Karpas-422 (cell line): Measurements from ENCODE around the gene SAPCD2. TPM values are rescaled to one million over a fixed set of nuclear protein-coding genes. Genes with fewer than 3 reads are reported as not detected.

Experiments
- DNase-seq: peaks from one replicate; pipeline ENCODE4 v3.0.0-alpha.2; 2015
- H2AFZ ChIP-seq: fragments of 200-600 bp; sonication (generic); 2 replicates; pipeline ENCODE4 v1.6.1; 2014; ENCODE audit warnings: antibody characterized with exemption, low read length, mixed read lengths
- H3K27ac ChIP-seq: fragments of 200-600 bp; sonication (generic); 2 replicates; pipeline ENCODE4 v1.5.1; 2014; ENCODE audit warnings: mild to moderate bottlenecking, low read length, moderate library complexity
- H3K27me3 ChIP-seq: fragments of 200-600 bp; sonication (generic); 2 replicates; pipeline ENCODE4 v1.6.1; 2014; ENCODE audit warnings: low read length, mixed read lengths
- H3K36me3 ChIP-seq: fragments of 200-600 bp; sonication (generic); 2 replicates; pipeline ENCODE4 v1.6.1; 2014; ENCODE audit warnings: low read length, mixed read lengths; ENCODE audit not compliant: insufficient read depth
- H3K4me1 ChIP-seq: fragments of 200-600 bp; sonication (generic); 2 replicates; pipeline ENCODE4 v1.6.1; 2014; ENCODE audit warnings: mild to moderate bottlenecking, low read length, mixed read lengths
- H3K4me2 ChIP-seq: fragments of 200-600 bp; sonication (generic); 2 replicates; pipeline ENCODE4 v1.6.1; 2014; ENCODE audit warnings: low read length, low read depth, mild to moderate bottlenecking; ENCODE audit not compliant: poor library complexity, severe bottlenecking
- H3K4me3 ChIP-seq: fragments of 200-600 bp; sonication (generic); 2 replicates; pipeline ENCODE4 v1.5.1; 2014; ENCODE audit warnings: mild to moderate bottlenecking, antibody characterized with exemption, low read length, mixed read lengths
- H3K79me2 ChIP-seq: fragments of 200-600 bp; sonication (generic); 2 replicates; pipeline ENCODE4 v1.6.1; 2014; ENCODE audit warnings: mild to moderate bottlenecking, low read length, mixed read lengths
- H3K9ac ChIP-seq: fragments of 200-600 bp; sonication (generic); 2 replicates; pipeline ENCODE4 v1.6.0; 2014; ENCODE audit warnings: low read length
- H3K9me2 ChIP-seq: fragments of 200-600 bp; sonication (generic), shearing (Covaris generic); replicated peaks from 2 replicates; pipeline ENCODE4 v1.6.0; 2014; ENCODE audit warnings: mild to moderate bottlenecking, low read length, moderate library complexity; ENCODE audit not compliant: insufficient read depth
- H3K9me3 ChIP-seq: fragments of 300-700, 200-600 bp; sonication (generic); 2 replicates; pipeline ENCODE4 v1.6.1; 2014; ENCODE audit warnings: low read length, mixed read lengths
- H4K20me1 ChIP-seq: fragments of 200-600 bp; sonication (generic); 2 replicates; pipeline ENCODE4 v1.6.1; 2014; ENCODE audit warnings: mild to moderate bottlenecking, antibody characterized with exemption, low read length, low read depth; ENCODE audit not compliant: insufficient read depth
- total RNA-seq: library from RNA; depleted of rRNA; stranded (reverse); fragments of >200 nt; shearing (Covaris generic); gene quantifications from 2 replicates; pipeline ENCODE4 v1.2.3, GENCODE V29; 2014; ENCODE audit warnings: low replicate concordance

SAPCD2 gene
- total RNA-seq, 1 experiment from 2014 or later, result 18.6 TPM

- H3K27me3 ChIP-seq, result no peaks in the 10 kb centered on the region
- no peaks in the 10 kb centered on the region for H3K9me3 ChIP-seq
- no peak overlapping the region for H2AFZ ChIP-seq
- H3K9ac ChIP-seq, result no peak overlapping the region
- H3K4me1 ChIP-seq, result peaks cover 36% of the 10 kb centered on the region
- no peaks in the 10 kb centered on the region for H3K9me2 ChIP-seq
- no peaks in the 10 kb centered on the region for H3K36me3 ChIP-seq
- no peaks in the 10 kb centered on the region; the same call in 1 of the 2 replicates for H4K20me1 ChIP-seq
- no peak for DNase-seq
- no peak overlapping the region for H3K4me3 ChIP-seq
- H3K4me2 ChIP-seq, result no peak overlapping the region
- H3K27ac ChIP-seq, result no peak overlapping the region
- H3K79me2 ChIP-seq, result no peaks in the 10 kb centered on the region
Measured at GRCh38 chr9:137030538-137031527, 39.5 kb downstream of the SAPCD2 start.

- H3K4me2 ChIP-seq, result no peak overlapping the region
- no peaks in the 10 kb centered on the region for H3K79me2 ChIP-seq
- no peak overlapping the region for H3K9ac ChIP-seq
- H3K9me2 ChIP-seq, result no peaks in the 10 kb centered on the region
- no peaks in the 10 kb centered on the region for H3K27me3 ChIP-seq
- H3K36me3 ChIP-seq, result no peaks in the 10 kb centered on the region
- no peak overlapping the region for H3K4me3 ChIP-seq
- peaks cover 44% of the 10 kb centered on the region for H3K4me1 ChIP-seq
- H3K9me3 ChIP-seq, result no peaks in the 10 kb centered on the region
- no peak overlapping the region for H2AFZ ChIP-seq
- H4K20me1 ChIP-seq, result no peaks in the 10 kb centered on the region; the same call in 1 of the 2 replicates
- no peak for DNase-seq
- H3K27ac ChIP-seq, result no peak overlapping the region
Measured at GRCh38 chr9:137030006-137030405, 40.4 kb downstream of the SAPCD2 start.

GRCh38 chr9:137029058-137029936, 41.1 kb downstream of the SAPCD2 start:
- Histone ChIP-seq H3K9me2 (no peaks in the 10 kb centered on the region), H3K4me3 (no peak overlapping the region), H3K79me2 (no peaks in the 10 kb centered on the region), H3K4me2 (no peak overlapping the region), H3K36me3 (no peaks in the 10 kb centered on the region), H3K27me3 (no peaks in the 10 kb centered on the region), H3K9ac (no peak overlapping the region), H3K9me3 (no peaks in the 10 kb centered on the region), H2AFZ (no peak overlapping the region), H4K20me1 (no peaks in the 10 kb centered on the region; the same call in 1 of the 2 replicates), H3K27ac (no peak overlapping the region), H3K4me1 (peaks cover 41% of the 10 kb centered on the region)
- peak; percentile 86 for DNase-seq

- Histone ChIP-seq H3K4me1 (peaks cover 41% of the 10 kb centered on the region), H3K4me3 (peak overlapping the region; percentile 53; the same call in 1 of the 2 replicates), H3K27ac (no peak overlapping the region)
Measured at GRCh38 chr9:137028263-137029057, 41.9 kb downstream of the SAPCD2 start.

GRCh38 chr9:137027369-137028262, 42.7 kb downstream of the SAPCD2 start, which contains the start of gene ABCA2:
ABCA2 (minus strand) TSS chr9:137028237; CDS start chr9:137028140, 97 bp downstream.
- Histone ChIP-seq H4K20me1 (no peaks in the 10 kb centered on the region; the same call in 1 of the 2 replicates), H3K4me3 (peak within 1 kb of the TSS; percentile 53; the same call in 1 of the 2 replicates), H3K9ac (peak within 1 kb of the TSS; percentile 35), H3K9me3 (no peaks in the 10 kb centered on the region), H3K4me2 (peak within 1 kb of the TSS; percentile 59), H3K27ac (no peak within 1 kb of the TSS), H3K79me2 (no peaks in the 10 kb centered on the region), H3K4me1 (peaks cover 36% of the 10 kb centered on the region), H3K9me2 (no peaks in the 10 kb centered on the region), H3K27me3 (no peaks in the 10 kb centered on the region), H2AFZ (no peak within 1 kb of the TSS), H3K36me3 (no peaks in the 10 kb centered on the region)
- DNase-seq, result no peak

More at GRCh38 chr9:137028263-137029057, 41.9 kb downstream of the SAPCD2 start:
- H3K4me2 ChIP-seq, result peak overlapping the region; percentile 59
- H2AFZ ChIP-seq, result no peak overlapping the region
- H3K36me3 ChIP-seq, result no peaks in the 10 kb centered on the region
- H3K9me3 ChIP-seq, result no peaks in the 10 kb centered on the region
- peak overlapping the region; percentile 35 for H3K9ac ChIP-seq
- H3K9me2 ChIP-seq, result no peaks in the 10 kb centered on the region
- DNase-seq, result peak; percentile 81
- H4K20me1 ChIP-seq, result no peaks in the 10 kb centered on the region; the same call in 1 of the 2 replicates
- no peaks in the 10 kb centered on the region for H3K27me3 ChIP-seq
- H3K79me2 ChIP-seq, result no peaks in the 10 kb centered on the region

- peaks cover 28% of the 10 kb centered on the region for H3K4me1 ChIP-seq
- no peak overlapping the region for H3K4me3 ChIP-seq
- no peak for DNase-seq
- no peaks in the 10 kb centered on the region; the same call in 1 of the 2 replicates for H4K20me1 ChIP-seq
- H2AFZ ChIP-seq, result no peak overlapping the region
- H3K27me3 ChIP-seq, result no peaks in the 10 kb centered on the region
- H3K79me2 ChIP-seq, result no peaks in the 10 kb centered on the region
- no peak overlapping the region for H3K27ac ChIP-seq
- H3K36me3 ChIP-seq, result no peaks in the 10 kb centered on the region
- H3K9me3 ChIP-seq, result no peaks in the 10 kb centered on the region
- H3K9ac ChIP-seq, result no peak overlapping the region
- no peaks in the 10 kb centered on the region for H3K9me2 ChIP-seq
- H3K4me2 ChIP-seq, result no peak overlapping the region
Measured at GRCh38 chr9:137026828-137027227, 43.5 kb downstream of the SAPCD2 start.

- no peaks in the 10 kb centered on the region for H3K27me3 ChIP-seq
- H3K36me3 ChIP-seq, result no peaks in the 10 kb centered on the region
- no peak overlapping the region for H3K27ac ChIP-seq
- H3K9ac ChIP-seq, result no peak overlapping the region
- no peak overlapping the region for H3K4me3 ChIP-seq
- no peak for DNase-seq
- peaks cover 24% of the 10 kb centered on the region for H3K4me1 ChIP-seq
- no peaks in the 10 kb centered on the region for H3K9me3 ChIP-seq
- H3K9me2 ChIP-seq, result no peaks in the 10 kb centered on the region
- no peaks in the 10 kb centered on the region for H3K79me2 ChIP-seq
- H2AFZ ChIP-seq, result no peak overlapping the region
- H4K20me1 ChIP-seq, result no peaks in the 10 kb centered on the region; the same call in 1 of the 2 replicates
- peak overlapping the region; percentile 27 for H3K4me2 ChIP-seq
Measured at GRCh38 chr9:137026384-137026783, 44.0 kb downstream of the SAPCD2 start.
